CD8-positive, alpha-beta memory T cell (primary cell): ENCODE results near the gene ATG2A. TPM values are rescaled to one million over a fixed set of nuclear protein-coding genes. Genes with fewer than 3 reads are reported as not detected.

Experiments
- CTCF ChIA-PET: fragments of 350-600 bp; sonication (Branson Sonifier 250); formaldehyde crosslinking; loops from one replicate; lab custom pipeline; 2021; ENCODE audit warnings: antibody characterized with exemption; lab: Charles Lee
- POLR2A ChIA-PET: fragments of 350-600 bp; sonication (Branson Sonifier 250); formaldehyde crosslinking; loops from one replicate; lab custom pipeline; 2021; ENCODE audit warnings: antibody characterized with exemption; lab: Charles Lee
- DNase-seq, 5 donors: peaks; one replicate each; pipeline versions ENCODE4 v3.0.0 to v3.0.0-alpha.2; 2020 to 2022; ENCODE audit warnings: mixed read lengths in 1 of 5
- H3K27ac ChIP-seq: one replicate; pipeline ENCODE4 v1.7.0; 2013; ENCODE audit warnings: low read depth, mild to moderate bottlenecking, low read length, moderate library complexity
- H3K27me3 ChIP-seq: 2 replicates; pipeline ENCODE4 v1.7.0; 2013; ENCODE audit warnings: low read length, mild to moderate bottlenecking; ENCODE audit not compliant: insufficient read depth, poor library complexity, severe bottlenecking
- H3K36me3 ChIP-seq: 2 replicates; pipeline ENCODE4 v1.7.0; 2013; ENCODE audit warnings: mild to moderate bottlenecking, low read length, moderate library complexity; ENCODE audit not compliant: insufficient read depth
- H3K4me1 ChIP-seq: 2 replicates; pipeline ENCODE4 v1.7.0; 2013; ENCODE audit warnings: mild to moderate bottlenecking, low read length, moderate library complexity; ENCODE audit not compliant: insufficient read depth
- H3K4me3 ChIP-seq: 2 replicates; pipeline ENCODE4 v1.7.0; 2013; ENCODE audit warnings: mild to moderate bottlenecking, low read length
- H3K9me3 ChIP-seq: 2 replicates; pipeline ENCODE4 v1.7.0; 2013; ENCODE audit warnings: mild to moderate bottlenecking, low read length
- H3K27ac Mint-ChIP-seq, 8 donors: one replicate each; pipeline ENCODE4 v1.8.0; 2020 to 2021; ENCODE audit warnings: mixed read lengths in 8 of 8, mild to moderate bottlenecking in 6 of 8, inconsistent platforms in 3 of 8, moderate library complexity in 3 of 8
- H3K27me3 Mint-ChIP-seq, 2 donors: one replicate each; pipeline ENCODE4 v1.8.0; 2020 to 2021; ENCODE audit warnings: mixed read lengths in 2 of 2, mild to moderate bottlenecking in 1 of 2, moderate library complexity in 1 of 2
- H3K36me3 Mint-ChIP-seq, 3 donors: one replicate each; pipeline ENCODE4 v1.8.0; 2020 to 2021; ENCODE audit warnings: mixed read lengths in 3 of 3, inconsistent platforms in 1 of 3, mild to moderate bottlenecking in 1 of 3
- H3K4me1 Mint-ChIP-seq, 3 donors: one replicate each; pipeline ENCODE4 v1.8.0; 2020 to 2021; ENCODE audit warnings: mixed read lengths in 3 of 3, inconsistent platforms in 1 of 3, mild to moderate bottlenecking in 1 of 3
- H3K4me3 Mint-ChIP-seq, 7 donors: one replicate each; pipeline ENCODE4 v1.8.0; 2020 to 2021; ENCODE audit warnings: mixed read lengths in 7 of 7, mild to moderate bottlenecking in 6 of 7, moderate library complexity in 4 of 7, inconsistent platforms in 2 of 7
- H3K9me3 Mint-ChIP-seq, 5 donors: one replicate each; pipeline ENCODE4 v1.8.0; 2020 to 2022; ENCODE audit warnings: mixed read lengths in 5 of 5, mild to moderate bottlenecking in 3 of 5, moderate library complexity in 2 of 5, inconsistent platforms in 1 of 5
- polyA plus RNA-seq: library from polyadenylated mRNA; unstranded; fragments of 300-500 nt; fragmentation: Illumina TruSeq; gene quantifications from one replicate; pipeline ENCODE4 v1.2.3, GENCODE V29; 2021
- total RNA-seq, 2 experiments: library from RNA; stranded (reverse); gene quantifications; one replicate each; pipeline ENCODE4 v1.2.3, GENCODE V29; 2021

ATG2A gene
- total and polyA plus RNA-seq, 3 experiments from 2014 or later = 7.6 to 27.0 (median 25.7) TPM

DNA sequence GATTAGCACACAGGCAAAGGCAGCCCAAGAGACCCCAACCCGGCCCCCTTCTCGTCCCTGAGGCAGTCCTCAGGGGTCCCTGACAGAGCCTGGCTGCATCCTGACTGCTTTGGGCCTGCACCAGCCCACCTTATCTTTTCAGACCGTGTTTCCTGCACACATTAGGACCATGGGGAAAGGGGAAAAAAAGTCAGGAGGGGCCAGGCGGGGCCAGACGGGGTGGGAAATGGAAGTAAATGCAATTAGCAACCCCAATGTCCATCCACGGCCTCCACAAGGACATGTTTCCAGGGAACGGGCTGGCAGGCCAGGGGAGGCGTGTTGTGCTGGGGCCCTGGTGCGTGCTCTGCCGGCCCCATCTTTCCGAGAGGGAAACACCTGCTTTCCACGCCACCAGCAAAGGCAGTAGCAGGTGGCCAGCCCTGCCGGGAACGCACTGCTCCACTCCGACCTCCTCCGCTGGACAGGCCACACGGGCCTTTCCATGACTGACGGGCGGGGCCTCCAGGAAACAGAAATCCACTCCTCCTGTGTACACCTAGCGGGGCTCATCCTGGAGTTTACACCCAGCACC, 46.0 kb downstream of the ATG2A start:
- peak overlapping the region; percentile 72 for H3K4me3 ChIP-seq
- Mint-ChIP-seq H3K4me3 (peak overlapping the region; percentile 78 to 90 (median 82)), H3K36me3 (peaks cover 7 to 86% (median 24%) of the 10 kb centered on the region in 3 donors), H3K9me3 (no peaks in the 10 kb centered on the region), H3K27me3 (no peaks in the 10 kb centered on the region), H3K4me1 (peaks cover 83 to 93% (median 87%) of the 10 kb centered on the region in 3 donors), H3K27ac (peak overlapping the region; percentile 87 to 95 (median 90))
- no peaks in the 10 kb centered on the region for H3K27me3 ChIP-seq
- peak overlapping the region; percentile 34 for H3K27ac ChIP-seq
- ChIA-PET POLR2A (interaction anchor here (1.0 to 10.1 kb wide), 2 partner anchors 17 to 92 kb away, joined by 3 to 213 read pairs; no protein-coding TSS in a partner anchor), CTCF (interaction anchor here (0.9 to 32.1 kb wide), 4 partner anchors 11 to 444 kb away, joined by 3 to 1256 read pairs (median 186); partner anchors contain the start of genes CDC42BPG, CDC42EP2 and EHD1)
- DNase-seq = no peak
- peaks cover 51% of the 10 kb centered on the region for H3K36me3 ChIP-seq
- H3K9me3 ChIP-seq = no peaks in the 10 kb centered on the region
- peaks cover 97% of the 10 kb centered on the region for H3K4me1 ChIP-seq

DNA sequence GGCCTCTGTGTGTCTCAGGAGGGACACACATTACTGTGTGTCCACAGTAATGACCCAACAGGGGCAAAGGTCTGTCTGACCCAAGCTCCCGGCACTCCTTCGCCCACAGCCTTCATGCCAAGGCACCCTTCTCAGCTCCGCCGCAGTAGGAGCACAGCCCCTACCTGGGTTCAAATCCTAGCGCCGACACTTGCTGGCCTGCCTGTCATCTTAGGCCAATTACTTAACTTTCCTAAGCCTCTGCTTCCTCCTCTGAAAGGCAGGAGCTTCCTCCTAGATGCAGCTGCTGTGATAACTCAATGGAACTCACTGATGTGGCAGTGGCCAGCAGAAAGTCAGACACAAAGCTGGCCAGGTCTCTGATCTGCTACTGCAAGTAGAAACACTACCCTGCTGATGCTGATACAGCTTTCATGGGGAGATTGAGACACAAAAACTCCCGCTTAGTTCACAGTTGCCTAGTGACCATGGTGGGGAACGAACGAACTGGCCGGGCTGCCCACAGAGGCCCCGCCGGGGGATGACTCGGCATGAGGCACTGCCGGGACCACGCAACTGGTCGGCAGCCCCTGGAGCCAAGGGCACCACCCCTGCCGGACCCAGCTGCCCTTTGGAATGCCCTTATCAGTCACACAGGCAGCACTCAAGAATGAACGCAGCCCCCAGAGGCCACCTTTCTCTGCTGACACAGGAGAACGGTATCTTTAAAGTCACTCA, 46.7 kb downstream of the ATG2A start:
- H3K36me3 Mint-ChIP-seq = peaks cover 5 to 86% (median 28%) of the 10 kb centered on the region in 3 donors
- peaks cover 48% of the 10 kb centered on the region for H3K36me3 ChIP-seq
- peak overlapping the region; percentile 88 to 97 (median 92) for H3K27ac Mint-ChIP-seq

DNA sequence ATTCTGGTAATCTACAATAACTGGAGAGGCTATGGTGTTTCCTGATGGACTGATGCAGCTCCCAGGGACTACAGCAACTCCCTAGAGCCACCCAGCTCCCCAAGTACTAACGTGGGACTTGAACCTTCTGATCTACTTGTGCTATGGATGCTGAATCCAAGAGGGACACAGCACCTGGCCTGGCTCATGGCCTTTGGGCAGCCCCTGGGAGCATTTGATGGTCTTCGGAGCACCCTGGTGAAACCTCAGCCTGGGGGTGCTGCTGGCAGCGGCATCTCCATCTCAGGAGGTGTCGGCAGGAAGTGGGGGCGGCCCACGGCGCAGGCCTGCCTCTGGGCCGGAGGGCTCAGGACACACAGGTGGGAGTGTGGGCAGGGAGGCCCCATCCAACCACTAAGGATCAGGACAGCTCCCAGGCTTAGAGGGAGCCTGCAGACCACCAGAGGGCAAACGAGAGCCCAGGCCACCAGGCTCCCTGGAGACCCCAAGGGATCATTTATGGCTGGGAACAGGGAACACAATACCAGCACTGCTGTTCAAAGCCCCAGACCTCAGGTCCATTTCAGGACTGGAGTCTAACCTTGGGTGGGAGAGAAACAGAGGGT, 47.3 kb downstream of the ATG2A start:
- Mint-ChIP-seq H3K9me3 (no peaks in the 10 kb centered on the region), H3K27me3 (no peaks in the 10 kb centered on the region), H3K4me3 (peak overlapping the region; percentile 78 to 85 (median 82)), H3K36me3 (peaks cover 5 to 82% (median 28%) of the 10 kb centered on the region in 3 donors), H3K4me1 (peaks cover 83 to 93% (median 88%) of the 10 kb centered on the region in 3 donors), H3K27ac (peak overlapping the region; percentile 89 to 97 (median 92))
- ChIA-PET CTCF (interaction anchor here (0.7 to 32.1 kb wide), 9 partner anchors 10 to 445 kb away, joined by 3 to 1256 read pairs (median 3); partner anchors contain the start of genes ARL2, CDC42BPG, CDC42EP2 and EHD1), POLR2A (interaction anchor here (1.0 to 24.3 kb wide), 6 partner anchors 9 to 91 kb away, joined by 3 to 569 read pairs (median 8); partner anchors contain the start of gene EHD1)
- Histone ChIP-seq H3K27me3 (no peaks in the 10 kb centered on the region), H3K9me3 (no peaks in the 10 kb centered on the region), H3K36me3 (peaks cover 46% of the 10 kb centered on the region), H3K4me1 (peaks cover 97% of the 10 kb centered on the region), H3K4me3 (peak overlapping the region; percentile 72), H3K27ac (peak overlapping the region; percentile 34)
- DNase-seq = no peak

More for the DNA sequence above, 46.7 kb downstream of the ATG2A start:
- peak overlapping the region; percentile 78 to 85 (median 82) for H3K4me3 Mint-ChIP-seq
- no peaks in the 10 kb centered on the region for H3K27me3 Mint-ChIP-seq
- no peaks in the 10 kb centered on the region for H3K9me3 ChIP-seq
- POLR2A ChIA-PET = interaction anchor here (1.0 to 24.3 kb wide), 4 partner anchors 9 to 92 kb away, joined by 3 to 569 read pairs (median 112); partner anchors contain the start of gene EHD1
- DNase-seq = no peak
- H3K9me3 Mint-ChIP-seq = no peaks in the 10 kb centered on the region
- CTCF ChIA-PET = interaction anchor here (0.7 to 32.1 kb wide), 7 partner anchors 11 to 445 kb away, joined by 3 to 1256 read pairs (median 4); partner anchors contain the start of genes ARL2, CDC42BPG, CDC42EP2 and EHD1
- H3K27ac ChIP-seq = peak overlapping the region; percentile 34
- peak overlapping the region; percentile 72 for H3K4me3 ChIP-seq
- H3K4me1 ChIP-seq = peaks cover 97% of the 10 kb centered on the region
- peaks cover 83 to 93% (median 88%) of the 10 kb centered on the region in 3 donors for H3K4me1 Mint-ChIP-seq
- H3K27me3 ChIP-seq = no peaks in the 10 kb centered on the region

DNA sequence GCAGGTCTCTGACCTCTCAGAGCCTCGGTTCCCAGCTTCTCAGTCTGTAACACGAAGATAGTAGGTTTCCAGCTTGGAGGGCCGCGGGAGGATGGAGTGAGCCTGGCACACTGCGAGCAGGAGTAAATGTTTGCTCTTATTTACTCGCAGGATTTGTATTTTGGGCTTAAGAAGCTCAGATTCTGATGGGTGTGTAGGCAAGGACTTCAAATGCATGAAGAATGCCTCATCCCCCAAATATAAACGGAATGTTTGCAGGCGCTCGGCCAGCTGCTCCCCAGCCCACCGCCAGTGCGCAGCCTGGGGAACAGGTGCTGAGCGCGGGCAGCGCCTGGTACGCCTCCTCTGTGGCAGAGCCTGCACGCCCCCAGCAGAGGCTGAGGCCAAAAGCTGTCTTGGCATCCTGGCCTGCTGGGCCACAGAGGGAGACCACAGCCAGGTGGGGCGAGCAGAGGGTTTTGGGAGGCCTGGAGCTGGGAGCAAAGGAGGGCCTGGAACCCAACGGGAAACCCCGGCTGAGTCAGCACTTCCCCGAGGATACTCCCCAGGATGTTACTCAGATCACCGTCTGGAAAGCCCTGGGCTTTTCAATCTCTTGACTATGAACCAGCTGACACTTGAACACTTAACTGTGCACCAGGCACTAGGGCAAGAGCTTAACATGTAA, 48.0 kb downstream of the ATG2A start:
- H3K27ac Mint-ChIP-seq = peak overlapping the region; percentile 89 to 97 (median 92)
- Histone ChIP-seq H3K36me3 (peaks cover 40% of the 10 kb centered on the region), H3K4me3 (peak overlapping the region; percentile 72), H3K27me3 (no peaks in the 10 kb centered on the region), H3K9me3 (no peaks in the 10 kb centered on the region), H3K4me1 (peaks cover 98% of the 10 kb centered on the region), H3K27ac (peak overlapping the region; percentile 34)
- peaks cover 83 to 93% (median 86%) of the 10 kb centered on the region in 3 donors for H3K4me1 Mint-ChIP-seq
- CTCF ChIA-PET = interaction anchor here (1.0 to 32.1 kb wide), 7 partner anchors 9 to 145 kb away, joined by 3 to 1256 read pairs (median 4); partner anchors contain the start of genes ARL2, CDC42BPG and EHD1
- peak in 2 of 5 donors; percentile 55 to 63 for DNase-seq
- H3K9me3 Mint-ChIP-seq = no peaks in the 10 kb centered on the region
- H3K4me3 Mint-ChIP-seq = peak overlapping the region; percentile 78 to 85 (median 82)
- H3K36me3 Mint-ChIP-seq = peaks cover 5 to 76% (median 23%) of the 10 kb centered on the region in 3 donors
- POLR2A ChIA-PET = interaction anchor here (1.0 to 24.3 kb wide), 5 partner anchors 10 to 90 kb away, joined by 3 to 569 read pairs (median 12); partner anchors contain the start of gene EHD1
- no peaks in the 10 kb centered on the region for H3K27me3 Mint-ChIP-seq

DNA sequence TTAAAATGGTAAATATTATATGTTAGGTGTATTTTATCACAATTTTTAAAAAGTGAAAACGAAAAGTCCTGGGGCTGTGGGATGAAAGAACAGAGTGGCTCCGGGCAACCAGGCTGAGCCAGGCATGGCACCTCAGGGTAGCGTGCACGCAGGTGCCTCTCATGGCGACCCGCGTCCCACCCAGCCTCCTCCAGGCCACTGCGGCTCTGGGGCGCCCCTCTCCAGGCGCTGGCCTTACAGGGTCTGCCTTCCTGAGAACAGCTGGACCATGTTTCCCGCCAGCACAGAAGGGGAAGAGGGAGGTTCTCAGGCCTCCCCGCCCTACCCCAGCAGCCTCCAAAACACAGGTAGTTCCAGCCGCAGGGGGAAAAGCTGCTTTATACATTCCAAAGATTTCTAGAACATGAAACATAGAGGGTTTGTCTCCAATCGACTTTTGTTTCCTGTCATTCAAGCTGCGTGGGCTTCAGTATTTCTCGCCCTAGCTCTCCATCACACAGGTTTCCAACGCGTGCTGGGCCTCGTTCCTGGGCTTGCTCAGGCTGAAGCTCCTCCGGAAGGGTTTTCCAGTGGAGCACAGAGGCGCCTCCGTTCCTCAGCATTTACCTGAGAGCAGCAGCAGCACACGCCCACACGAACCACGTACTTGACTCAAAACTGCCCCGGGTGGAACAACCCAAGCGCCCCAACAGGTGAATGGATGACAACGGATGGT, 49.1 kb downstream of the ATG2A start:
- Mint-ChIP-seq H3K4me1 (peaks cover 86 to 94% (median 91%) of the 10 kb centered on the region in 3 donors), H3K27me3 (no peaks in the 10 kb centered on the region), H3K9me3 (no peaks in the 10 kb centered on the region), H3K4me3 (peak overlapping the region; percentile 78 to 85 (median 82)), H3K27ac (peak overlapping the region; percentile 89 to 97 (median 92)), H3K36me3 (peaks cover 4 to 71% (median 21%) of the 10 kb centered on the region in 3 donors)
- Histone ChIP-seq H3K36me3 (peaks cover 32% of the 10 kb centered on the region), H3K27me3 (no peaks in the 10 kb centered on the region), H3K4me3 (peak overlapping the region; percentile 72), H3K9me3 (no peaks in the 10 kb centered on the region), H3K27ac (peak overlapping the region; percentile 34), H3K4me1 (peaks cover 100% of the 10 kb centered on the region)
- ChIA-PET POLR2A (interaction anchor here (0.5 to 24.3 kb wide), 3 partner anchors 11 to 84 kb away, joined by 11 to 569 read pairs (median 213); partner anchors contain the start of gene EHD1), CTCF (interaction anchor here (4.3 to 32.1 kb wide), 3 partner anchors 8 to 18 kb away, joined by 55 to 1256 read pairs (median 318); partner anchors contain the start of genes CDC42BPG and EHD1)
- no peak for DNase-seq

DNA sequence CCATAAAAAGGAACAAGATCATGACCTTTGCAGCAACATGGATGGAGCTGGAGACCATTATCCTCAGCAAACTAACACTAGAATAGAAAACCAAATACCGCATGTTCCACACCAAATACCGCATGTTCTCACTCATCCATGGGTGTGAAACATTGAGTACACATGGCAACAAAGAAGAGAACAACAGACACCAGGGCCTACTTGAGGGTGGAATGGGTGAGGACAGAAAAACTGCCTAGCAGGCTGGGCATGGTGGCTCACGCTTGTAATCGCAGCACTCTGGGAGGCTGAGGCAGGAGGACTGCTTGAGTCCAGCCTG, 50.9 kb downstream of the ATG2A start:
- peaks cover 100% of the 10 kb centered on the region for H3K4me1 ChIP-seq
- peaks cover 17% of the 10 kb centered on the region for H3K36me3 ChIP-seq
- H3K36me3 Mint-ChIP-seq = peaks cover 0 to 60% (median 14%) of the 10 kb centered on the region in 3 donors

More for the DNA sequence above, 50.9 kb downstream of the ATG2A start:
- Mint-ChIP-seq H3K27ac (peak overlapping the region; percentile 70 to 98 (median 94)), H3K4me3 (peak overlapping the region; percentile 76 to 84 (median 77)), H3K9me3 (no peaks in the 10 kb centered on the region), H3K27me3 (no peaks in the 10 kb centered on the region), H3K4me1 (peaks cover 86 to 95% (median 90%) of the 10 kb centered on the region in 3 donors)
- Histone ChIP-seq H3K9me3 (no peaks in the 10 kb centered on the region), H3K27ac (peak overlapping the region; percentile 75), H3K27me3 (no peaks in the 10 kb centered on the region), H3K4me3 (peak overlapping the region; percentile 66)
- DNase-seq = no peak
- ChIA-PET CTCF (interaction anchor here (15.2 to 32.1 kb wide), 2 partner anchors 17 to 20 kb away, joined by 318 to 1256 read pairs; partner anchors contain the start of genes CDC42BPG and EHD1), POLR2A (interaction anchor here (10.1 to 24.3 kb wide), 2 partner anchors 13 kb away, joined by 213 to 569 read pairs; partner anchors contain the start of gene EHD1)
